A549 (cell line): ENCODE results near the gene GRIK5. TPM values are rescaled to one million over a fixed set of nuclear protein-coding genes. Genes with fewer than 3 reads are reported as not detected.

Source experiments
- ATAC-seq, 2 experiments: fragments of 200-7000 bp in 1 of 2; fragments of >200 bp in 1 of 2; cut with Nextera tagmentation in 1 of 2; cut with Tn5 transposase in 1 of 2; 3 replicates each; pipeline versions ENCODE4 v1.8.0 to v1.9.1; 2018 to 2020; ENCODE audit warnings: mild to moderate bottlenecking in 1 of 2, moderate library complexity in 1 of 2
- CTCF ChIA-PET: fragments of 300-600 bp; sonication (Branson Sonifier 250); formaldehyde crosslinking; extraction: SDS; loops from one replicate; lab custom pipeline; 2021; ENCODE audit warnings: antibody characterized with exemption, inconsistent platforms; lab: Yijun Ruan, JAX
- POLR2A ChIA-PET: fragments of 350-600 bp; formaldehyde crosslinking; extraction: SDS; loops from one replicate; lab custom pipeline; 2021; ENCODE audit warnings: antibody characterized with exemption, inconsistent platforms; lab: Yijun Ruan, JAX
- DNase-seq, 2 experiments: peaks; one replicate each; pipeline versions ENCODE4 v3.0.0 to v3.0.0-alpha.2; 2011 to 2016; ENCODE audit warnings: low read depth in 1 of 2, low spot score in 1 of 2
- FAIRE-seq: peaks from 2 replicates; lab custom pipeline; 2011; peaks lifted over from hg19 to GRCh38; lab: Jason Lieb, UNC
- H3K27ac ChIP-seq, 2 experiments: fragments of >200 bp; sonication (Bioruptor Twin); formaldehyde crosslinking; 3 replicates each; pipeline ENCODE4 v1.5.1; 2016 to 2017
- H3K4me1 ChIP-seq: fragments of >200 bp; sonication (Bioruptor Twin); formaldehyde crosslinking; 3 replicates; pipeline ENCODE4 v1.6.1; 2016
- H3K4me2 ChIP-seq: fragments of >200 bp; sonication (Bioruptor Twin); formaldehyde crosslinking; 3 replicates; pipeline ENCODE4 v1.6.1; 2016
- H3K4me3 ChIP-seq: fragments of >200 bp; sonication (Bioruptor Twin); formaldehyde crosslinking; 3 replicates; pipeline ENCODE4 v1.5.1; 2016
- H3K9me3 ChIP-seq: fragments of >200 bp; sonication (Bioruptor Twin); formaldehyde crosslinking; 3 replicates; pipeline ENCODE4 v1.6.1; 2016
- ATOH8 ChIP-seq: fragments of 250-450 bp; sonication (Bioruptor Pico); IDR thresholded peaks from 2 replicates; pipeline ENCODE4 v1.5.0; 2020; ENCODE audit warnings: low read depth, mild to moderate bottlenecking, moderate library complexity
- CBX8 ChIP-seq: fragments of 200-600 bp; sonication (generic); IDR thresholded peaks from 2 replicates; pipeline ENCODE4 v1.6.1; 2016
- CTCF ChIP-seq: fragments of >200 bp; sonication (Bioruptor Twin); formaldehyde crosslinking; IDR thresholded peaks from 3 replicates; pipeline ENCODE4 v1.5.1; 2016
- E2F6 ChIP-seq: IDR thresholded peaks from 2 replicates; pipeline ENCODE4 v1.6.1; 2012; ENCODE audit warnings: low read depth, borderline replicate concordance
- EHMT2 ChIP-seq: fragments of 200-600 bp; sonication (generic); IDR thresholded peaks from 2 replicates; pipeline ENCODE4 v1.6.1; 2016; ENCODE audit warnings: antibody characterized with exemption, low read depth, mild to moderate bottlenecking, moderate library complexity
- ELK1 ChIP-seq: fragments of 150-350 bp; IDR thresholded peaks from 2 replicates; pipeline ENCODE4 v1.6.1; 2014; ENCODE audit warnings: low read depth, mild to moderate bottlenecking, low read length
- ESRRA ChIP-seq: fragments of 150-350 bp; IDR thresholded peaks from 2 replicates; pipeline ENCODE4 v1.6.1; 2014; ENCODE audit warnings: mild to moderate bottlenecking, low read length, borderline replicate concordance
- FOSL2 ChIP-seq, 2 experiments: fragments of 450-650 bp in 1 of 2; fragments of >200 bp in 1 of 2; sonication (Bioruptor Twin) in 1 of 2; formaldehyde crosslinking; IDR thresholded peaks; 2 replicates each; pipeline versions ENCODE4 v1.5.0 to v1.6.1; 2016 to 2020; ENCODE audit warnings: mild to moderate bottlenecking in 1 of 2, moderate library complexity in 1 of 2
- GATA3 ChIP-seq: IDR thresholded peaks from 2 replicates; pipeline ENCODE4 v1.6.1; 2012; ENCODE audit warnings: borderline replicate concordance
- HDAC2 ChIP-seq: fragments of 200-600 bp; sonication (generic); IDR thresholded peaks from 2 replicates; pipeline ENCODE4 v1.6.1; 2016
- JUN ChIP-seq, 2 experiments: fragments of >200 bp; sonication (Bioruptor Twin); formaldehyde crosslinking; IDR thresholded peaks; 2 replicates in 1 of 2; 3 replicates in 1 of 2; pipeline ENCODE4 v1.6.1; 2016 to 2017
- MYC ChIP-seq: IDR thresholded peaks from 2 replicates; pipeline ENCODE4 v1.6.1; 2012; ENCODE audit warnings: mild to moderate bottlenecking, inconsistent platforms, low read length, improper control_type of control experiment, borderline replicate concordance
- PHF8 ChIP-seq: fragments of 200-600 bp; sonication (generic); IDR thresholded peaks from 2 replicates; pipeline ENCODE4 v1.6.1; 2016; ENCODE audit warnings: low read depth, mild to moderate bottlenecking, antibody characterized with exemption, moderate library complexity, borderline replicate concordance
- POLR2A ChIP-seq: IDR thresholded peaks from 2 replicates; pipeline ENCODE4 v1.6.1; 2012; ENCODE audit warnings: mild to moderate bottlenecking, low read length
- RAD21 ChIP-seq, 2 experiments: fragments of >200 bp in 1 of 2; sonication (Bioruptor Twin) in 1 of 2; formaldehyde crosslinking in 1 of 2; IDR thresholded peaks in 1 of 2; conservative IDR thresholded peaks in 1 of 2; 2 replicates in 1 of 2; 3 replicates in 1 of 2; pipeline ENCODE4 v1.6.1; 2012 to 2018; ENCODE audit warnings: inconsistent platforms in 1 of 2
- RARB ChIP-seq: fragments of 250-450 bp; sonication (Bioruptor Pico); IDR thresholded peaks from 2 replicates; pipeline ENCODE4 v1.8.0; 2021; ENCODE audit warnings: mild to moderate bottlenecking, moderate library complexity
- RCOR1 ChIP-seq: fragments of 150-350 bp; IDR thresholded peaks from 2 replicates; pipeline ENCODE4 v1.6.1; 2014; ENCODE audit warnings: antibody characterized with exemption, low read length, low read depth
- REST ChIP-seq: fragments of 200-600 bp; sonication (generic); IDR thresholded peaks from 2 replicates; pipeline ENCODE4 v1.6.1; 2016; ENCODE audit warnings: antibody characterized with exemption, mild to moderate bottlenecking, moderate library complexity
- RFX5 ChIP-seq: fragments of 450-650 bp; IDR thresholded peaks from 2 replicates; pipeline ENCODE4 v1.7.1; 2014; ENCODE audit warnings: antibody characterized with exemption, mild to moderate bottlenecking, moderate library complexity
- SMC3 ChIP-seq: fragments of >200 bp; sonication (Bioruptor Twin); formaldehyde crosslinking; IDR thresholded peaks from 3 replicates; pipeline ENCODE4 v1.6.1; 2018; ENCODE audit warnings: inconsistent platforms
- SREBF2 ChIP-seq: fragments of 450-650 bp; IDR thresholded peaks from 2 replicates; pipeline ENCODE4 v1.6.1; 2014; ENCODE audit warnings: mild to moderate bottlenecking, moderate library complexity
- ZFP36 ChIP-seq: fragments of 450-650 bp; IDR thresholded peaks from 2 replicates; pipeline ENCODE4 v1.6.1; 2014; ENCODE audit warnings: borderline replicate concordance; ENCODE audit not compliant: partially characterized antibody
- ZSCAN20 ChIP-seq: fragments of 250-450 bp; sonication (Bioruptor Pico); IDR thresholded peaks from 2 replicates; pipeline ENCODE4 v1.8.0; 2022; ENCODE audit warnings: mild to moderate bottlenecking, moderate library complexity
- WGBS: methylation state at CpG from one replicate; pipeline ENCODE4 v1.1.6; 2017; ENCODE audit errors: missing lambda C conversion rate; 5-methylcytosine and 5-hydroxymethylcytosine counted together
- polyA plus RNA-seq, 4 experiments: library from polyadenylated mRNA; depleted of rRNA in 3 of 4; stranded (reverse); fragments of >200 nt; fragmentation: RNase III in 1 of 4; extraction: RNeasy Plus Mini Kit Qiagen cat#74134 plus additional on column Dnase treatment in 1 of 4; gene quantifications; 2 replicates in 3 of 4; 3 replicates in 1 of 4; pipeline ENCODE4 v1.2.3, GENCODE V29; 2011 to 2017

The GRIK5 gene
- polyA plus RNA-seq, 2 of the 4 experiments (the other 2 are of a cell fraction), result 0.22 to 0.54 TPM

GRCh38 chr19:42088471-42089190, 18.6 kb upstream of the GRIK5 start:
- no peak for FAIRE-seq
- H3K4me3 ChIP-seq, result no peak overlapping the region
- TF ChIP-seq SREBF2 (no peak), CBX8 (no peak), MYC (no peak), FOSL2 (IDR thresholded peaks at IDR 0.05) (no peak), FOSL2 (CRISPR knock-in tag; IDR thresholded peaks at IDR 0.05) (0 out of 2 replicates have a peak, but pooled peaks have one; percentile 31), POLR2A (no peak), EHMT2 (no peak)
- TF ChIP-seq, all 56 proteins: peak for 1
- 77% methylated on average over 18 of the region's 18 CpGs for WGBS
- peak in 1 of 2 experiments; percentile 15; a peak in 1 of 6 replicates for ATAC-seq
- Histone ChIP-seq H3K27ac (peak overlapping the region in 1 of 2 experiments; percentile 51; a peak in 3 of 6 replicates), H3K4me1 (peaks cover 24% of the 10 kb centered on the region), H3K9me3 (no peaks in the 10 kb centered on the region), H3K4me2 (peak overlapping the region; percentile 24)
- no peak for DNase-seq
- ChIA-PET CTCF (interaction anchor here (0.6 to 19.3 kb wide), 4 partner anchors 11 to 137 kb away, joined by 3 to 386 read pairs (median 4); no protein-coding TSS in a partner anchor), POLR2A (no interaction called here)

GRCh38 chr19:42086770-42087550, 17.0 kb upstream of the GRIK5 start:
- CTCF ChIA-PET, result interaction anchor here (1.5 kb wide), 2 partner anchors 22 to 52 kb away, joined by 3 to 6 read pairs; no protein-coding TSS in a partner anchor
- Histone ChIP-seq H3K4me1 (peaks cover 20% of the 10 kb centered on the region), H3K4me3 (no peak overlapping the region), H3K4me2 (no peak overlapping the region), H3K27ac (no peak overlapping the region), H3K9me3 (no peaks in the 10 kb centered on the region)
- POLR2A ChIA-PET, result interaction anchor here (1.0 kb wide), 1 partner anchor 11 kb away, joined by 3 read pairs; the partner anchor contains the start of gene ZNF574
- no peak for FAIRE-seq
- no peak for ATAC-seq
- DNase-seq, result no peak
- 88% methylated on average over 11 of the region's 11 CpGs for WGBS
- TF ChIP-seq ELK1 (no peak), JUN (IDR thresholded peaks at IDR 0.05) (no peak), ZSCAN20 (CRISPR knock-in tag) (no peak), SMC3 (no peak), RARB (CRISPR knock-in tag) (no peak), RFX5 (no peak), CTCF (no peak), RAD21 (conservative IDR thresholded peaks at IDR 0.05 in 1 of 2, IDR thresholded peaks at IDR 0.05 in 1 of 2) (no peak), GATA3 (no peak), PHF8 (no peak), HDAC2 (no peak), E2F6 (no peak), SREBF2 (no peak), REST (no peak), RCOR1 (no peak), ESRRA (no peak), ATOH8 (CRISPR knock-in tag) (no peak), POLR2A (no peak), ZFP36 (no peak)
